Left renal pelvis (tissue), 4 donors: ENCODE results near the gene PAQR3. TPM values are rescaled to one million over a fixed set of nuclear protein-coding genes. Genes with fewer than 3 reads are reported as not detected.

ENCODE experiments used
- DNase-seq, 4 donors: peaks; one replicate each; pipeline ENCODE4 v3.0.0-alpha.2; 2013; ENCODE audit warnings: low read depth in 4 of 4, low spot score in 3 of 4
- polyA plus RNA-seq, 4 donors: library from polyadenylated mRNA; unstranded; fragments of 120-200 nt; gene quantifications; one replicate each; pipeline ENCODE4 v1.2.1, GENCODE V29; 2013; ENCODE audit not compliant: insufficient read length in 4 of 4

PAQR3 gene
- polyA plus RNA-seq, 4 donors, result 13.1 to 27.2 (median 23.9) TPM

GRCh38 chr4:78863991-78864390, 75.2 kb downstream of the PAQR3 start:
- no peak for DNase-seq

DNA sequence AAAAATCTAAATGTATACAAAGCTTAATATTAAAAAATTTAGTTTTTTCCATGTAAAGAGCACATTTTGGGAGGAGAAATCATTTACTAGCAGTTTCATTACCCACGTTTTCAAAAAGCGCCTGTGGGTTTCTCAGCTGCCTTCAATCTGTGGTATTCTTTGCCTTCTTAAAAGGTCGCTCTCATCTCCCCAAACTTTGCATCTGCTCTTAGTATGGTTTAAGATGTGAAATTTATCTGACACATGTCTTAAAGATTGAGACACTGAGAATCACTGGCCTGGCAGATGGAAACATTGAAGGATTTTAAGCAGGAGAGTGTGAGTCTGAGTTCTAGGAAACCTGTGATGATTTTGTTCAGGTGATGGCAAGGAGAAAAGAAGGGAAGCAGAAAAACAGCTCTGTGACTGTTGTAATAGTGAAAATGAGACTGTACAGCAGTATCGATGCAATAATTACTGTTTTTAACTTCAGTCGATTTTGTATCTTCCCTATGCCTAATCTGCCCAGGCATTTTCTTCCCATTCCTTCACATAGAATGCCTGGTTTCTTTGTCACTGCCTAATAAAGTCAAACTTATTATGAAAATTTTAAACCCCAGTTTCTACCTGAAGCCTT, 75.9 kb downstream of the PAQR3 start:
- DNase-seq, result no peak

- peak in 1 of 4 donors; percentile 12 for DNase-seq
These were observed 76.9 kb downstream of the PAQR3 start for GRCh38 chr4:78862314-78862737.

Other genes with a start within 250 kb of the PAQR3 start
- 10 to 100 TPM; 21.3 to 28.0 (median 25.2) TPM for gene BMP2K, start 163.1 kb downstream of the PAQR3 start, polyA plus RNA-seq